Measurements from ENCODE around the gene A3GALT2.
A peak's percentile ranks its signal among the peaks of the same experiment; 100 is the strongest.

Gene A3GALT2

DNA sequence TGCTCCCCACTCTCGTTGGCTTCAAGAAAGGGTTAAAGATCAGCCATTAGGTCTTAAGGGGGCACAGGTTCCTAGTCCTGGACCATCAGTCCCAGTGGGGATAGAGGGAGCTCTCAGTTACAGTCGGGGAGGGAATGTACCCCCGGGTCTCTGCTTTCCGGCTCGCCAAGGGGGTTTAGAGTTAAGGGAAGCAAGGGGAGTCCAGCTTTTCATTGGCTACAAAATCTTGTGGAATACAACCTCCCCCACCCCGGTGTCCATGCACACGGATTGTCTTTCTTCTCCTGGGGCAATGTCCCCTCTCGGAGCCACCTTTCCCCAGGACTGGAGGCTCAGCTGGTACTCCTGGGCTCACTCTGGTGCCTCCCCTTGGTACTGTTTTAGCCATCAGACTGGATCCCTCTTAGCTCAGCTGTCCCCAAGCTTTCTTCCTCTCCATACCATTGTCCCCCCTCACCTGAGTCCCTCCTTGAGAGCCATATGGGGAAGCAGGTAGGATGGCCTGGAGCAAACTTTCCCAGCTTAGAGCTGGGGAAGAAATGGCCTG lies at the start of gene A3GALT2:
Gene A3GALT2 (minus strand): TSS at position 480 of the 547 bp plus-strand sequence. CDS start 0 bp downstream, at position 480.
- no peak for DNase-seq (ENCODE audit: low read depth)

GRCh38 chr1:33370301-33370700 lies 49.4 kb upstream of the A3GALT2 start:
- DNase-seq (ENCODE audit: low read depth), result no peak

DNA sequence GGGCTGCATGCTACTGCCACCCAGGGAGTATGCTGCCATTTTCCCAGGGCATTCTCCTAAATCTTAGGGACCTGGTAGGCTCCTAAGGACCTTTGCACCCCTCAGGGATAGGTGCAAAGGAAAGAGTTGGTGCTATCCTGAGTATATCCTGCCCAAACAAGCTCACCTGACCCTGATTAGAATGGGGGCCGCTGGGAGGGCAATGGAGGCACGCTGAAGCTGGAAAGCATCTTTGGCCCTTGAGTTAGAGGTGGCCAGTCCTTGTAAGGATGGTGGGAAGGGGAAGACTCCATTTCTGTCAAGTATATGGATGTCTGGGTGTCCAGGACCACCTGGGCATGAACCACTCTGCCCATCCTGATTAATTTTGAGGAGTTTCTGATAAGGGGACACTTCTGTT lies 48.9 kb upstream of the A3GALT2 start:
- no peak for DNase-seq (ENCODE audit: low read depth)

DNA sequence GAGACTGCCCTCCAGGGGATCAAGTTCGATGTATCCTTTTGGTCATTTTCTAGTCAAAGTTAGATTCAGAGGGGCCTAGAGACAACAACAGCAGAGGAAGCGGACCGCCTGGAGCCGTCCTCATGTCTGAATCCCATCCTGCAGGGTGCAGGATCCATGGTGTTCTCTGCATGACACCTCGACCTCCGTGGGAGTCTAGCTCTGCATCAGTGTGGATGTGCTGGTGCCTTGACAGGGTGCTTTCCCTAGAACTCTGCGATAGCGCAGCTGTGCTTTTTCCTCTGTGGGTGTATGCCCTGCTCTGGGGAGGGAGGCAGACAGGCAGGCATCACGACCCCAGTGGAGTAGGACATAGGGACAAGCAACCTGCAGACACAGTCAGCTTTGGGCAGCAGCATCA lies 48.2 kb upstream of the A3GALT2 start:
- no peak for DNase-seq (ENCODE audit: low read depth)

DNA sequence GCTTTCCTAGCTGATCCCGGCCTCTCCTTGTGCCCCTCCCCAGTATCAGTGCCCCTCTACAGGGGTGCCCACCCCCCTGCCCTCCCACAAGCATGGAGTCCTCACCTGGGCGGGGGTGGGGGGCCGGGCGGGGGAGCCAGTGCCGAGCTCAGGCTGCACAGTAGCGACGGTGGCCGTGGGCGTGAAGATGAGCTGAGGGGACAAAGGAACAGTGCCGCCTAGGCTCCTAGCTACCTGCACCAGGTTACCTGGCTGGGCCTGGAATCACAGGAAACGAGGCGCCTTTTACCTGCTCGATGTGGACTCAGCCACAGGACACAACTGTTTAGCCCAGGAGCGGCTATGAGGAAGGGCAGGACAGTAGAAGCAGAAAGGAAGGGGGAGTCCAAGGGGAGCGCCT lies 47.5 kb upstream of the A3GALT2 start:
- no peak for DNase-seq (ENCODE audit: low read depth)

- peak; percentile 82 for DNase-seq (ENCODE audit: low read depth)
These were observed 46.8 kb upstream of the A3GALT2 start for GRCh38 chr1:33367485-33368405.

- no peak for DNase-seq (ENCODE audit: low read depth)
These were observed 46.0 kb upstream of the A3GALT2 start for GRCh38 chr1:33366762-33367484.

DNA sequence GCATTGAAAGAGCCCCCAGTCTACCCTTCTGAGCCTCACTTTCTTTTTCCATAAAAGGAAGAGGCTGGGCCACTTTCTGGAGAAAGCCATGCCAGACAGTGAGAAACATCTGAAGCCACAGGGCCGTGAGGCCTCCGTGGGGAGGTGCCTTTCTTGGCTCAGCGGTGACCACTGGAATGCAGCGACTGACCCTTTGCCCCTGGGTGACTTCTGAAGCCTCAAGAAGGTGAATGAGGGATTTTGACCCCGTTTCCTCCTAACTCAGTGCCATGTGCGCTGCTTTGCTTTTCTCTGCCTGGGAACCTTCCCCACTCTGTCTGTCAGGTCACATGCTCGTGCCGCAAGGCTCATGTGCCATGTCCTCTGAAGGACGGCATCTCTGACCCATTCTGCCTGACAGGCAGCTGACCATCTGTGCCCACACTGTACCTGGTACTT lies 44.7 kb upstream of the A3GALT2 start:
- no peak for DNase-seq (ENCODE audit: low read depth)

GRCh38 chr1:33364565-33364918 lies 43.6 kb upstream of the A3GALT2 start:
- DNase-seq (ENCODE audit: low read depth), result no peak

- DNase-seq (ENCODE audit: low read depth), result no peak
These were observed 42.6 kb upstream of the A3GALT2 start for GRCh38 chr1:33363470-33363861.

GRCh38 chr1:33363021-33363420 lies 42.1 kb upstream of the A3GALT2 start:
- DNase-seq (ENCODE audit: low read depth), result no peak

GRCh38 chr1:33361532-33362235 lies 40.8 kb upstream of the A3GALT2 start:
- DNase-seq (ENCODE audit: low read depth), result no peak

- no peak for DNase-seq (ENCODE audit: low read depth)
These were observed 39.5 kb upstream of the A3GALT2 start for GRCh38 chr1:33360367-33360766.

- DNase-seq (ENCODE audit: low read depth), result no peak
These were observed 39.0 kb upstream of the A3GALT2 start for GRCh38 chr1:33359931-33360330.

DNA sequence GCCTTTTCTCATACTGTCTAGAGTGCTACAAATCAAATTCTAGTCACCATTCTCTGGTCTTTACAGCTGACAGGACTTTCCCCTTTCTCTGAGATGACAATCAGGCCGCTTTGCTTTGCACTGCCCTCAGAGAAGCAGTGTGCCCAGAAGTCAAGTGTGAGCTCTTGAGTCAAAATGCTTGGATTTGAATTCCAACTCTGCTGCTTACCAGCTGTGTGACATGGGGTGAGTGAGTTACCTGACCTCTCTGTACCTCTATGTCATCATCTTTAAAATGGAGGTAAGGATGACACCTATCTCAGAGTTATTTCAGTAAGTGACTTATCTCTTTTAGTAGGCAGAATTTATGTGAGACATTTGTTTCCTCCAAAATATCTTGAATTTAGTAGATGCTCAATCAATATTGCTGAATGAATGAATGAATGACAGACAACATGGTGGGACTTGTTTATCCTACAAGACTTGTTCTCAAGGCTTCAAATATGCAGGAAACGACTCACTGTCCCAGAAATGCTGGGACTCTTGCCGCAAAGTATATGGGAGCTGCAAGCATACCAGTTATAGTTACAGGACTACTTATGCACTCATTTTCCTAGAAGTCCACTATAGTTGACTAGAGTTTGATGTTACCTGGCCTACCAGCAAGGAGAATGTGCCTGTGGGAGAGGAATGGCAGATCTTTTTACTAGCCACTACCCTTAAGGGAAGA lies 38.1 kb upstream of the A3GALT2 start:
- DNase-seq (ENCODE audit: low read depth), result no peak

GRCh38 chr1:33358114-33358794 lies 37.4 kb upstream of the A3GALT2 start:
- DNase-seq (ENCODE audit: low read depth), result no peak

DNA sequence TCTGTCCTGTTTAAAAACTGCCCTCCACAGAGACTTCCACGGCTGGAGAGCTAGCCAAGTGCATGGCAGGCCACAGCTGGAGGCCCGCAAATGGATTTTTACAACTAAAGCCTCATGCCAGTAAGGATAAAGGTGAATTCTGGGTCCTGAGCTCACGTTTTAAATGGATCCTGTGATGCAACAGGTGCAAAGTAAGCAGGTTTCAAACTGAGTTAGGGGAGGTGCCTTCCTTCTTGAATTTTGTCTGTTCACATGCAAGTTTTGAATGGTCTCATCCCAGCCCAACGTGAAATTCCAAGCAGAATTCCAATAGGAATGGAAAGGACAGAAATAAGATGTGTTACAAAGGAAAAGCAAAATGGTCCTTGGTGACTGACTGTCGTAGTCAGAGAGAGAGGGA lies 36.2 kb upstream of the A3GALT2 start:
- no peak for DNase-seq (ENCODE audit: low read depth)

DNA sequence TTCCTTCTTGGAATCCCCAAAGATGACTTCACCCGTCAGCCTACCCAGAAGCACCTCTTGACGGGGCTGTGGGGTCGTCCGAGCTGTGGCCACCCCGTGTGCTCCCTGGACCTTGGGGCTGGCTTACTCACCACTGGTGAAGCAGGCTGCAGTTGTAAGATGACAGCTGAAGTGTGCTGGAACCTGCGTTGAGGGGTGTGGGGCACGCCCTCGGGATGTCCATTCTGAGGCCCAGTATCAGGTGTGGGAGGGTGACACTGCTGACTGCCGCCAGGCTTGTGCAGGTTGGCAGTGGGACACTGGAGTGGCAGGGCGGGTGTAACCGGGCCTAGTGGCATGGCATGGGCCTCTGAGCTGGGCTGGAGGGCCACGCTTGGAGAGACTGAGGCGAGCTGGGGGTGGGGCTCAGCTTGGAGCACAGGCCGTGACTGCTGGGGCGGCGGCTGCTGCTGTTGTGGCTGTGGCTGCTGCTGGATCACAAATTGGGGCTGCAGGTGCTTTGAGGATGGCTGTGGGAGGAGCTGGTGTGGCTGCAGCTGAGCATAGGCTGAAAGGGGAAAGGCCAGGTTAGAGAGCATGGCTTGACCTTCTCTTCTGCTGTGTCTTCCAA lies 33.9 kb upstream of the A3GALT2 start:
- no peak for DNase-seq (ENCODE audit: low read depth)

DNA sequence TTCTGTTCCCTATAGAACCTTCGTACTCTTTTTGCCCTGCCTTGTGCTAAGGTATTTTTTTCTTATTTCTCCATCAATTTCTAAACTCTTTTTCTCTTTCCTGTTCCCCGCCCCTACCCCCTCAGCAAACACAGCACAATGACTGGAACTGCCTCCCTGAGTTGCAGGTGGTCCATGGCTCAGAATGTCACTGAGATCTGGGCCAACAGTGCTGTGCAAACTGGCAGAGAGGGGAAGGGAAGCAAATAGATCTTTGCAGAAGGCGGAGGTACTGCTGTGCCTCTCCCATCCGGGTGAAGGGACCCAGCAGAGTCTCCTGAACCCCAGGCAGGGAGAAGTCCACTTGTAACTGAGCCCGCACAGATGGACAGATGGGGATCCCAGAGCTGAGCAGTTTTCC lies 32.6 kb upstream of the A3GALT2 start:
- no peak for DNase-seq (ENCODE audit: low read depth)

GRCh38 chr1:33351281-33351660 lies 30.4 kb upstream of the A3GALT2 start:
- no peak for DNase-seq (ENCODE audit: low read depth)
